Neural cell (in vitro differentiated cells): Measurements from ENCODE around the gene PRRT1.

Experiments
- CTCF ChIP-seq: fragments of 450-650 bp; IDR thresholded peaks from 2 replicates; pipeline ENCODE4 v1.5.1; 2014; ENCODE audit warnings: antibody characterized with exemption, mild to moderate bottlenecking, moderate library complexity; ENCODE audit not compliant: poor library complexity, severe bottlenecking
- EP300 ChIP-seq: fragments of 450-650 bp; conservative IDR thresholded peaks from 2 replicates; pipeline ENCODE4 v1.6.1; 2014; ENCODE audit warnings: antibody characterized with exemption, mild to moderate bottlenecking, moderate library complexity; ENCODE audit not compliant: poor library complexity, severe bottlenecking
- EZH2 ChIP-seq: fragments of 200-600, 300-800 bp; shearing (Covaris generic), sonication (generic); IDR thresholded peaks from 2 replicates; pipeline ENCODE4 v1.6.1; 2014; ENCODE audit warnings: antibody characterized with exemption, low read length, borderline replicate concordance, mild to moderate bottlenecking; ENCODE audit not compliant: insufficient read depth, poor library complexity, severe bottlenecking
- MXI1 ChIP-seq: fragments of 450-650 bp; conservative IDR thresholded peaks from 2 replicates; pipeline ENCODE4 v1.6.1; 2014; ENCODE audit warnings: antibody characterized with exemption, mild to moderate bottlenecking; ENCODE audit not compliant: poor library complexity, severe bottlenecking
- POLR2AphosphoS5 ChIP-seq: IDR thresholded peaks from 2 replicates; pipeline ENCODE4 v1.6.1; 2012
- SMC3 ChIP-seq: fragments of 450-650 bp; conservative IDR thresholded peaks from 2 replicates; pipeline ENCODE4 v1.6.1; 2014; ENCODE audit warnings: antibody characterized with exemption, mild to moderate bottlenecking, moderate library complexity; ENCODE audit not compliant: poor library complexity
- TAF1 ChIP-seq: IDR thresholded peaks from 2 replicates; pipeline ENCODE4 v1.6.1; 2012; ENCODE audit warnings: low read depth

- TF ChIP-seq POLR2AphosphoS5 (no peak), CTCF (no peak), TAF1 (no peak), SMC3 (no peak), EP300 (no peak), EZH2 (no peak), MXI1 (no peak)
Observed at GRCh38 chr6:32164295-32164694, 12.6 kb upstream of the PRRT1 start, which contains the start of gene EGFL8.
